HG03159 (cell line): Measurements from ENCODE around the gene TMEM158.

Experiments
- ATAC-seq: cut with Tn5 transposase; IDR thresholded peaks from one replicate; pipeline ENCODE4 v1.9.1; 2021; ENCODE audit warnings: mild to moderate bottlenecking, moderate library complexity; ENCODE audit not compliant: unreplicated experiment

Gene TMEM158

DNA sequence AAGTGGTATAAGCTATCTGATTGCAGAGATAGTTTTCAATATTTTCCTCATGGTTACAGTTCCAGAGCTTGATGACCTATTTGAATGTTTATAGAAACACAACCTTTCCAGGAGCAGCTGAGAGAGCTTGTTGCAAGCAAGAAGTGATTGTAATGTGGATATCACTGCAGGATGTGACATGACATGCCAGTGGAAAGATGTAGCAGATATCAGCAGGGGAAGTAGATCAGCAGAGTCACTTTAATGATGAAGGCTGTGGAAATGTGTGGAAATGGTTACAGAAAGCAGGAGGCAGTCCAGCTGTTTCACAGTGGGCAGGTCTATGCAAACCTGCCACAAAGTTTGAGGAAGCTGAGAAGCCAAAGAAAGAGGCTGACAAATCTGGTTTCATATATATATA, 21.0 kb downstream of the TMEM158 start:
- ATAC-seq, result no peak

DNA sequence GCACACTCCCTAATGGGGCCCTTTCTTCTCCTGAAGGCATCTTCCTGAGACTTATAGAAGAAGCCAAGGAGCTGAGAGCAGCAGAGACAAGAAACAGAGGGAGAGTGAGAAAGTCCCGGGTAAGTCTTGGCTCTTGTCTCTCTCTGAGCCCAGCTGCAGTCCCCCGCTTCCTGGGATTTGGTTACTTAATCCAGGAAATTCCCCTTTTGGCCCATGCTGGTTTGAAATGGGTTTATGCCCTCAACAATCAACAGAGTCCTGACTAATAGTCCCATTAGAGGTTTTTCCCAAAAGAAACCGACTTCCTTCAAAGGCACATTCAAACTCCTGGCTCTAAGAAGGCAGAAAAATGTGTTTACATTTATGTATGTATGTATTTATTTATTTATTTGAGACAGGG, 22.0 kb downstream of the TMEM158 start:
- no peak for ATAC-seq

DNA sequence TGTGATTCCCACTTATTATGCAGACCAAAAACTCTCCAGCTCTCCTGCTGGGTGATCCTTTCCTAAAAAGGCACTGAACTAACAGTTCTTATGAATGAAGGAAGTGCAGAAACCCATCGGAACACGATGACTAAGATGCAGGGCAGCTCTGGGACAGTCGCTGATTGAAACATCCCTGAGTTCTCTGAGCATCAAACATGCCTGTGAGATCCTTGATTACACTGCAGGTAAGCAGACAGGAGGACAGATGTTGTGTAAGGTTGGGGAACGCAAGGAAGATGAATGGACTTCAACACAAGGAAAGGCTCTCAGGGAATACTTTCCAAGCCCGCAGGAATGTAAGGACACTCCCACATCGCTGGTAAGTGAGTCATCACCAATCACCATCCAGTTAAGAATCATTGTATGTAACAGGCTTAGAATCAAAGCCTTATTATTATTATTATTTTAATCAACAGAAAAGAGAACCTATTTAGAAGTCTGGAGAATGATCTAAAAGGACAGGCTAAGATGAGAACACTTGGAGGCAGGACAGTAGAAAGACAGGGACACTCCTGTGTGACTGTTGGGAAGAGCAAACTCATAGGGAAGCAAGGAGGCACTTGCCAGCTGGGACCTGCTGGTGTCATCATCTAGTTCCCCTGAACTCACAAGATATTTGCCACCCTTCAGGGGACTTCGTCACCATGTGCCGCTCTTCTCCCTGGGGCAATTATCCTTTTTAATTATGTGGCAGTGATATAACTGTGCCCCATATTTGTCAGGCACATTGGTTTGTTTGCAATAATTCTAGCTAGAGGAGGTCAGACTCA, 26.0 kb downstream of the TMEM158 start:
- ATAC-seq, result no peak

- ATAC-seq, result no peak
Measured at GRCh38 chr3:45198264-45199260, 27.5 kb downstream of the TMEM158 start.

DNA sequence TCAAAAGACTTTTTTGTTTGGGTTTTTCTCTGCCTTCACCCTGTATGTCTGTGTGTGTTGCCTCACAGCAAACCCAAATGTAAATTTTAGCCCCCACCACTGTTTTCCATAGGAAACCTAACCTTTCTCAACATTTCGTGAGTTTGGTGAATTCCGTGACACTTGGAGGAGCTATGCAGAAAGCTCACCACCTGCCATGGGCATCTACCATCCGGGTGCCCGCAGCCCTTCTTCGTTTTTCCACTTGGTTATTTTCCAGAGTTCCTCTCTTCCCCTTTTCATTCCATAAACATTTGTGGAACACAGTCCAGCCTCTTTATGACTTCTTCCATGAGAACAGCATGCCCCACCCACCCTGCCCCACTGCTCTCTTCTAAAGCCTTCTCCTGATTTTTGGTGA, 31.3 kb downstream of the TMEM158 start:
- no peak for ATAC-seq

DNA sequence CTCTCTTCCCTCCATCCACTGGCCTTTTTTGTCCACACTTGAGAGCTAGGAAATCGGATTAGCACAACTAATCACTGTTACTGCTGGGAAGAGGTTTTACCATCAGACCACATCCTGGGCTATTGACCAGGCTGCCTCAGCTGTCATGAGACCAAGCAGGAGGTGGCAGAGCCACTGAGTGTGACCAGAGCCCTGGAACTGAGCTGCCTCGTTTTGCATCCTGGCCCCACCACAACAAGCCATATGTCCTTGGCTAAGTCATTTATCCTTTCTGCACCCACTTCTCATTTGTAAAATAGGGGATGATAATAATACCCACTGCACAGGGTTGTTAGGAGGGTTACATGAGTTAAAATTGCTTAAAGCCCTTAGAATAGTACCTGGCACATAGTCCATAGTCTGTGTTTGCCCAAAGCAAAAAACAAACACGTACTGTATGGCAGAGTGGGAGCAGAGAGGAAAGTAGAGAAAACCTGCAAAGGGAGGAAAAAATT, 34.1 kb downstream of the TMEM158 start:
- no peak for ATAC-seq

DNA sequence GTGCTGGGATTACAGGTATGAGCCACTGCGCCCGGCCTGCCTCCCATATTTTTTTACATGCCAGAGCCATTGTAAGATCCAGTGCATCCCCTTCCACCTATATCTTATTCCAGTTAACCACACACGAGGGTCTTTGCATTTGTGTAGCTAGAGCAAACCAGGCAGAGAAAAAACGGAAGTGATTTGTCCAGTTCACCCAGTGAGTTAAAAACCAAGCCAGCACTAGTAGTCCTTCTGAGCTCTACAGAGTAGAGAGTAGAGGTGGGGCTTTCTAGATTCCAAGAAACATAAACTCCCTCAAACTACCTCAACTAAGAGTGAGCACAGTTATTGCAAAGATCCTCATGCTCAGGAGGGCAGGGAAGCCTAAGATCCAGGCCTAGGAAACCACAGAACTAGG, 34.7 kb downstream of the TMEM158 start:
- no peak for ATAC-seq

- ATAC-seq, result no peak
Measured at GRCh38 chr3:45188719-45189659, 37.1 kb downstream of the TMEM158 start.

GRCh38 chr3:45187694-45188141, 38.4 kb downstream of the TMEM158 start:
- ATAC-seq, result no peak

- no peak for ATAC-seq
Measured at GRCh38 chr3:45186871-45187270, 39.2 kb downstream of the TMEM158 start.

DNA sequence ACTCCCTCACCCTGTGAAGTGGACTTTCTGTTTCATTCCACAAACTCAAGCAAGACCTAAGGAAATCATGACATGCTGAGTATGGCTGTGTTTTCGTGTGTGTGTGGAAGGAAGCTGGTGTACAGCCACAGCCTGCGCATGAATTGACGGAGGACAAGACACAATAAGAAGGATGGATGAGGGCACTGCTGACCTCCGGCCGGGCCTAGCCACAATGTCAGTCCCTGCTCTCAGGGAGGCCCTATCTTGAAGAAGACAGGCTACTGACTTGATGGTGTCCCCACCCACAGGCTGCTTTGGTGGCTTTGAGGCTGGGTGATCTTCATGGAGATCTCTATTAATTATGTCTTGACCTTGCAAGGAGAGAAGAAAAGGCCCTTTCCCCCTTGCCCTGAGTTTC, 40.6 kb downstream of the TMEM158 start:
- no peak for ATAC-seq

GRCh38 chr3:45185052-45185451, 41.0 kb downstream of the TMEM158 start:
- no peak for ATAC-seq

- no peak for ATAC-seq
Measured at GRCh38 chr3:45183872-45184262, 42.2 kb downstream of the TMEM158 start.

DNA sequence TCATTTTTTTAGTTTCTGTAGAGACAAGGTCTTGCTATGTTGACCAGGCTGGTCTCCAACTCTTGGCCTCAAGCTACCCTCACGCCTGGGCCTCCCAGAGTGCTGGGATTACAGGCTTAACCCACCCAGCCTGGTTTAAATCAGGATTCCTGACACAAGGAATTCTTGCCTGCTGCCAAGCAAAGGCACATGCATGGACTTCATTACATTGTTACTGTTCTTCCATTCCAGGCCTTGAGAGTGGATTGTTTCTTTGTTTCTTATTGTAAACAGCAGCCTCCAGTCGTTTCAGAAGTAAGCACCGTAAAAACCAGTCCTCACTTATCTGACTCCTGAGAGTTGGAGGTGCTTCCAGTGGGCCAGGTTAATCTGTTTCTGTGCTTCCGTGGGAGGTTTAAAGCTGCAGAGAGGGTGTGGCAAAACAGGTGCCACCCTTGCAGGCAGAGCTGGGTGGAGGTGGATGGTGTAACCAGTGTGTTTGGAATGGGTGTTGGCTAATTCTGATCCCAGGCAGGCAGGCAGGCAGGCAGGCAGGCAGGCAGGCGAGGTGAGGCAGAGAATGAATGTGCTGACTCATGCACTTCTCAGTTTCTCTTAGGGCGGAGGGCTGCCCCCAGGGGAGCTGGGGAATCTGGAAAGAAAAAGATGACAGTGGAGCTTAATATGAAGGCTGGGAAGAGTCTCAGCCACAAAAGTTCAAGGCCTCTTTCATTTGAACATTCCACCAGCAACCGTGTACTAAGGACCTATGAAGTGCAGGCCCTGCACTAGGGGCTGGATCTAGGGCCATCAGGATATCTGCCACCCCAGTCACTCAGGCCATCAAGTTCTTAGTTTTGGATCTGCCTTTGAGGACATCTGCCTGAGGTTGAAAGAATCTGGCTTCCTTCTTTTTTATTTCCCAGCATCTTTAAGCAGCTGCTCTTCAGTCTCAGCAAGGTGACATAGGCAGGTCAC, 42.9 kb downstream of the TMEM158 start:
- ATAC-seq, result no peak

DNA sequence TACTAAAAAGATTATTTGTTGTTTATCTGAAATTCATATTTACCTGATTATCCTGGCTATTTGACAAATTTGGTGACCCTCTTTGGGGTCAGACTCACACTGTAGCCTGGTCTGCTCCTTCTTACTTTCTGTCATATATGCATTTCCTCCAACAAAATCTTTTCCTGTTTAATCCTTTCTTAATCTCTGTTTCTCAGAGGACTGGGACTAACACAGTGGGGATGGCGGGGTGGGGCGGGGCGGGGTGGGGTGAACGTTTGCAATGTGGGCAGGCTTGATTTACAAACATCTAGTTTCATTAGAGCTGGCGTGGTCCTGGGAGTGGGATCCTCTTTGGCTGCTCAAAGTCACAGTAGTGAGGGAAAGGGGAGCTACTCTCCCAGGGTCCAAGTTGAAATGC, 44.6 kb downstream of the TMEM158 start:
- ATAC-seq, result no peak

DNA sequence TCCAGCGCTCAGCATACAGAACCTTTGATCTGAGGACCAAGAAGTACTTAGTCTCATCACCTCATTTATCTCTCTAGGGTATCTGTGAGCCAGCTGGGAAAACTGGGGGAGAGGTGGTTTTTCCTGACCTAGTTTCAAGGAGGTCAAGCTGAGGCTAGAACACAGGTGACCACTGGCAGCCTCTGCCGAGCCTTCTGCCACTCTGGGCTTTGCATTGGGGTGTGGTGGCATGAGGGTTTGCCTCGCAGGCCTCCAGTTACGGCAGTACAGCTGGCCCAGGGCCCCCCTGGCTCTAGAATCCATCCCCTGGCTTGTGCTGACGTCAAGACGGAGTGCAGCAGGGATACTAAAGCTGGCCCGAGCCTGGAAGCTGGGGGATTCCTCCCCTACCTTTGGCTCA, 45.2 kb downstream of the TMEM158 start:
- no peak for ATAC-seq

GRCh38 chr3:45180051-45180450, 46.0 kb downstream of the TMEM158 start:
- ATAC-seq, result no peak

DNA sequence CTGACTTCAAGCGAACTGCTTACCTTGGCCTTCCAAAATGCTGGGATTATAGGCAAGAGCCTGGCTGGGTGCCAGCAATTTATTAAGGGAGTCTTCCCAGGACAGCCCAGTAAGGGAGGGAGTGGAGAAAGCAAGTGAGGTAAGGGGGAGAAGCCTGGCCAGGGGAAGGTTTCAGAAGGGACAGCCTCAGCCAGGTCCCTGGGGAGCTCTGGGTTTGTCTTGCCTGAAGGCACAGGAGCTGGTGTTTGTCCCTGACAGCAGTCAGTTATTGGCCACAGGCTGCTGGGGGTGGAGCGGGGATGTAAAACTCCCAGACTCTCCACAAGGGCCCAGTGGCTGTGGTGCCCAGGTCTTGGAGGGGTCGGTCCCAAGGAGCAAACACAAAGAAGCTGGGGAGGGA, 46.9 kb downstream of the TMEM158 start:
- ATAC-seq, result no peak
